ENCODE data around the gene CTRB1. TPM values are rescaled to one million over a fixed set of nuclear protein-coding genes. Genes with fewer than 3 reads are reported as not detected.
A peak's percentile ranks its signal among the peaks of the same experiment; 100 is the strongest.

The CTRB1 gene
- total and polyA plus RNA-seq, 2 of the 13 experiments (the other 11 are each of a cell fraction or from before 2014, with no cell fraction given), result not detected

GRCh38 chr16:75260851-75261589, 42.2 kb downstream of the CTRB1 start (continued):
- TF ChIP-seq HBP1 (CRISPR knock-in tag; IDR thresholded peaks at IDR 0.05; ENCODE audit: low read depth) (no peak), SRSF4 (IDR thresholded peaks at IDR 0.05; ENCODE audit: low read depth, low read length, poor library complexity, severe bottlenecking) (no peak), TSC22D2 (CRISPR knock-in tag; IDR thresholded peaks at IDR 0.05; ENCODE audit: borderline replicate concordance) (peak; percentile 30; the same call in 1 of the 2 replicates), RARA (CRISPR knock-in tag; IDR thresholded peaks at IDR 0.05) (peak; percentile 95), PHF8 (CRISPR knock-in tag; IDR thresholded peaks at IDR 0.05) (0 out of 2 replicates have a peak, but pooled peaks have one; percentile 26), ATF3 (CRISPR knock-in tag; IDR thresholded peaks at IDR 0.05) (no peak), SOX13 (IDR thresholded peaks at IDR 0.05) (peak; percentile 81; the same call in 1 of the 2 replicates), SOX13 (CRISPR knock-in tag; conservative IDR thresholded peaks at IDR 0.05 in 1 of 2, IDR thresholded peaks at IDR 0.05 in 1 of 2) (peak in 1 of 2 experiments; percentile 96; a peak in 2 of 4 replicates), ZNF609 (CRISPR knock-in tag; IDR thresholded peaks at IDR 0.05; ENCODE audit: borderline replicate concordance) (no peak), HNRNPL (IDR thresholded peaks at IDR 0.05; ENCODE audit: low read depth, low read length) (peak; percentile 59; the same call in 1 of the 2 replicates), ZZZ3 (CRISPR knock-in tag; IDR thresholded peaks at IDR 0.05; ENCODE audit: borderline replicate concordance) (no peak), ZNF224 (CRISPR knock-in tag; IDR thresholded peaks at IDR 0.05) (no peak), MAFF (IDR thresholded peaks at IDR 0.05; ENCODE audit: low read depth, low read length) (no peak), TEAD3 (CRISPR knock-in tag; optimal IDR thresholded peaks at IDR 0.05; ENCODE audit: borderline replicate concordance) (peak; percentile 55), TAF1 (CRISPR knock-in tag; IDR thresholded peaks at IDR 0.05) (0 out of 2 replicates have a peak, but pooled peaks have one; percentile 0), ZNF782 (CRISPR knock-in tag; IDR thresholded peaks at IDR 0.05; ENCODE audit: borderline replicate concordance) (no peak), ZNF326 (CRISPR knock-in tag; IDR thresholded peaks at IDR 0.05; ENCODE audit: borderline replicate concordance) (0 out of 2 replicates have a peak, but pooled peaks have one; percentile 47), NR2F1 (CRISPR knock-in tag; IDR thresholded peaks at IDR 0.05) (peak in 1 of 2 experiments; percentile 65; a peak in 2 of 4 replicates), PCBP1 (IDR thresholded peaks at IDR 0.05; ENCODE audit: borderline replicate concordance, low read depth, low read length) (0 out of 2 replicates have a peak, but pooled peaks have one; percentile 27), MYPOP (CRISPR knock-in tag; IDR thresholded peaks at IDR 0.05) (no peak), NFATC3 (CRISPR knock-in tag; IDR thresholded peaks at IDR 0.05) (no peak)
